HG02642 (cell line): ENCODE results near the gene NDUFA9.

Experiments
- ATAC-seq: cut with Tn5 transposase; IDR thresholded peaks from one replicate; pipeline ENCODE4 v1.9.1; 2021; ENCODE audit warnings: mild to moderate bottlenecking; ENCODE audit not compliant: unreplicated experiment, poor library complexity

NDUFA9 gene

DNA sequence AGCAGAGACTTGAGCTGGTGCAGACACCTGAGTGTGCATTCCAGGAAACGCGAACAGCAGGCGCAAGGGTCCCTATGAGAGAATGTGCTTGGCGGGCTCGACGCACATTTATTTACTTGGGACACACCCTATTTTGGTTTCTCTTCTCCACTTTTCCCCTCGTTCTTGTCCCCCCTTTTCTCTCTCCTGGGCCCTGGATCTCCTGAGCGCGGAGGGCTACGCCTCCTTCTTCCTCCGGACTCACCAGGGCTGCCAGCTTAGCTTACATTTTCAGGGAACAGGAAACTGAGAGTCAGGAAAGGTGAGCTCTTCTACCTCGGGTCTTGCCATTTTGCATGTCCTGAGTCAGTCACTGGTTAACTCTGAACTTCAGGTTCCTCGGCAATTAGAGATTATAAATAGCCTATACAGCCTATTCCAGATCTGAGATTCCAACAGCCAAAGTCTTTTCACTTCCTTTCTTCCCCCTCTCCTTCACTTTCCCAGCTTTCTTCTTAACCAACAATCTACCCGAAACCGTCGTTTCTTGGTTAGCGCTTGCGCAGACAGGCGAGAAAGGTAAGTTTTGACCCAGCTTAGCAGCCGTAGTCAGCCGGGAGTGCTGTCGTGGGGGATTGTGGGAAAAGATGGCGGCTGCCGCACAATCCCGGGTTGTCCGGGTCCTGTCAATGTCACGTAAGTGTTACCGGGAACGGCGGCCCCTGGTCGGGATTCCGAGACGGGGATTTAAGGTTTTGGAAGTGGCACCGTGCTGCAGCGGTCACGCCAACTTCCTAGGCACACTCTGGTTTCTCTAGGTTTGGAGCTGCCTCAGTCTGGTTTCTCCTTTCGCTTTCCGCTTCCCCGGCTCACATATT lies at the start of gene NDUFA9, which contains the start of gene AKAP3:
TSS of gene NDUFA9 (plus strand) at position 614 of the 857 bp plus-strand sequence. CDS start at position 627, 13 bp downstream.
TSS of gene AKAP3 (minus strand) at position 551 of the 857 bp plus-strand sequence. CDS start 10,855 bp downstream, outside the sequence.
- ATAC-seq: peak; percentile 89

- ATAC-seq: no peak
These were observed 45.5 kb upstream of the NDUFA9 start for GRCh38 chr12:4603421-4603820.

DNA sequence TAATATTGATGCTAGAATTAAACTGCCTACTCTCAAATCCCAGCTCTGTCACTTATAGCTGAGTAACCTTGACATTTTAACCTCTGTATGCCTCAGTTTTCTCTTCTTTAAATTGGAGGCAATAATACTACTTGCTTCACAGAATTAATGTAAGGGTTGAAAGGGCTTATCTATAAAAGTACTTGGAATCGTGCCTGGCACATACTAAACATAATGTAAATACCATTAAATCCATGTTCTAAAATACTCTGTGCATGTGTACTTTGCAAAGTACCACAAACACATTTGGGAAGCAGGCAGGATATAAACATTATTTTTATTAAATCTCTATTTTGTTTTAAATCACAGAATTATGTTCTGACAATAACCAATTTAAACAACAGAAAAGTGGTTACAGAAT lies 45.0 kb upstream of the NDUFA9 start:
- no peak for ATAC-seq

- peak; percentile 92 for ATAC-seq
These were observed 44.2 kb upstream of the NDUFA9 start for GRCh38 chr12:4604684-4605193.

GRCh38 chr12:4607056-4607455 lies 41.9 kb upstream of the NDUFA9 start:
- ATAC-seq: no peak

DNA sequence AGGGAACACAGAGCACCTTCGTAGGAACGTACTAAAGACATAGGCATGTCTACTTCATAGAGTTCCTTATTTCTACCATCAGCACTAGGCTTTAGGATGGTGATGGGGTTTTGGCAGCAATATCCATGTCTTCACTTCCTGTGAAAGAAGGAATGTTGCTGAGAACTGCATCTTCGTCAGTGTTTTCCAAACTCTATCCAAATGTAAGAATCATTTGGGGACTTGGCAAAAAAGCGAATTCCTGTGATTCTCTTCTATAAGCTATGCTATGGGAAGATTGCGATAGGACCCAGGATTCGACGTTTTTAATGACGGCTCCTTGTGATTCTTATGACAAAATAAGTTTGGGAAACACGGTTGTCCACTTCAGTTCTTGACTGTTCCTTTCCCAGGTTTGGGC lies 39.8 kb upstream of the NDUFA9 start:
- no peak for ATAC-seq

DNA sequence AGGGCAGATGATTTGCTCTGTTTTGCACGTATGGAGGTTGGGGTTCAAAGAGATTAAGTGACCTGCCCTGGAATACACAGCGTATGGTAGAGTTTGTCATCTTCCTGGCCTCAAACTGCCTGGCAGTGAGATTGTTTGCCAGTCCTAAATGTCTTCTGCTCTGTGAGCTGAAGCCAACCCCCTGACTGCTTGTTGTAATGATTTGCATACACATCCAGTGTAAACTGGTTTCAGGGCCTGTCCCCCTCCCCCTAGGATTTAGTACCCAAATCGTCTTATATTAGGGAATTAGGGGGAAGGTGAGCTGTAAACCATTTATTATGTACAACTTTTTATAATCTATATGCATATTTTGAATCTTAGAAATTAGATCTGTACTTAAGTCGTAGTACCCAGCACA lies 38.4 kb upstream of the NDUFA9 start:
- ATAC-seq: no peak

DNA sequence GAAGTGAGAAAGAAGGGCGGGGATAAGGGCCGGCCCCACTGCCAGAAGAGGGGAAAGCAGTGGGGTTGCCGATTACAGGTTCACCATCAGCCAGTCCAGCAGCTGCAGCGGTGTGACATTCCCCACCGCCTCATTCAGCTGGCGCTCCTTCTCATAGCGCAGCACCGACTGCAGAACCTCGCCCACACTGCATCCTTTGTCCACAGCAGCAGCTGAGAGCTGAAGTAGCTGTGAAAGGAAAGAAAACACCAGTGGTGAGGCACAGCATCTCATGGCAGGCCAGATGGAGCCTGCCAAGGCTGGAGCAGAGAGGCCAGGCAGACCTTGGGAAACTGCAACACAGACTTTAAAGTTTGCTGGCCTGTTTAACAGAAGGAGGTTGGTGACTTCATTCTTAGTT lies 33.2 kb upstream of the NDUFA9 start:
- no peak for ATAC-seq

GRCh38 chr12:4621511-4621910 lies 27.4 kb upstream of the NDUFA9 start:
- no peak for ATAC-seq

DNA sequence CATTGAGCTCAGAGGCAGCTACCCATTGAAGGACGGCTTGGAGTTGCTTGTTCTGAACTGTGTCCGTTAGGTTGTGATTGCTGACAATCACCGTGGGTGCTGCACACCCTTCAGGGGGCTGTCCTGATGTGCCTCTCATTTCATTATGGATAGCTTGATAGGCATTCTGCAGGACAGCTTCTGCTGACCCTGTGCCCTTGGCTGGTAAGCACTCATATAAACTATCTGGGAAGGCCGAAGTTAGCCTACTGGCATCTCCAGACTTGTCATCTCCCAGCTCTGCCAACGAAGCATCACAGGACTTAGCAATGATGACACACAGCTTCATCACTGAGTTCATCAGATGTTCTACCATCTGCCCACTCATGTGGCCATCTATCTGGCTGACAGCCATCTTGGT lies 22.4 kb upstream of the NDUFA9 start:
- no peak for ATAC-seq

GRCh38 chr12:4628406-4628805 lies 20.5 kb upstream of the NDUFA9 start:
- no peak for ATAC-seq

GRCh38 chr12:4630262-4630661 lies 18.7 kb upstream of the NDUFA9 start:
- ATAC-seq: no peak

DNA sequence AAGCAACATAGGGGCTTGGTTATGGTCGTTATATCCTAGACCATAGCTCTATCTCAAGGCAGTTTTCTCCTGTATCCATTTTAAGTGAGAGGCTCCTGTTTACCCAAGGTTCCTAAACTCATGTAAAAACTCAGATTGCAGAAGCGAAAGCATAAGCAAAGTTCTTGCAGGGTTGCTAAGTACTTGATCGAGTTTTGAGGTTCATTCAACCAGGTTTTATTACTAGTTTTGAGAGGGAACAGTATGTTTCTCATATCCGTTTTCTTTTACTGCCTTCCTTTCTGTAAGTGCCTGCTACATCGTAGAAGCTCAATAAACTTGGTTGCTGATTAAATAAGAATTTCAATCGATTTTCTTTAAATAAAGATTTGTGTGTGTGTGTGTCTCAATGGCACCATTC lies 5.2 kb upstream of the NDUFA9 start:
- ATAC-seq: no peak

DNA sequence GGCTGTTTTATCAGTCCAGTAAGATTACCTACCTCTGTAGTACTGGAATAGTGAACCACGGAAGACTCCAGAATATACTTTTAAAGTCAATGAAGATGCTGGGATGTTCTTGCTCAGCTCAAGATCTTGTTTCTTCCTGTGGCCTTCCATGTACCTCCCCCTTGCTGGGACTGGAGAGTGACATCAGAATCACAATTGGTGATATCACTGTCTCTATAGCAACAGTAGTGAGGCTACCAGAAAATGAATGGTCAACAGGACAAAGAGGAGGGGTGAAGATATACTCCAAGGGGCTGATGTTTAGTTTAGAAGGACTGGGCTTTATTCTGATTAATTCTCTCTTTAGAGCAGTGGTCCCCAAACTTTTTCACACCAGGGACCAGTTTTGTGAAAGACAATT lies 3.9 kb upstream of the NDUFA9 start:
- no peak for ATAC-seq

- no peak for ATAC-seq
These were observed 812 bp upstream of the NDUFA9 start for GRCh38 chr12:4648104-4648500.

GRCh38 chr12:4649358-4649661 lies 396 bp downstream of the NDUFA9 start:
- ATAC-seq: no peak

DNA sequence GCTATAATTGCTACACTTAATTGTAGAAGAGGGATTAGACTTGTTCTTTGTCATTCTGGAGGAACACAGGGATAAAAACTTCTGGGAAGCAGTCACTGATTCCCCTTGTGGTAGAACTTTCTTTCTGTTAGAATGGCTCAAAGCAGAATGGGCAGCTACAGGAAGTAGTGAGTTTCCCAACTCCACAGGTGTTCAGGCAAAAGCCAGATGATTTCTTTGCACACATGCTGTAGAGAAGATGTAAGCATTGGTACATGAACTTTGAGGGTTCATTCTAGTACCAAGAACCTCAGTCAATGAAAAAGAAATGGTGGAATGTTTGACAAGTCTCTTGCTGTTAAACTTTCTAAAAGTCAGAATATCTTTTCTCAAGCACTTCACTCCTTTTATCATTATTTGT lies 4.3 kb downstream of the NDUFA9 start:
- ATAC-seq: no peak

- no peak for ATAC-seq
These were observed 4.8 kb downstream of the NDUFA9 start for GRCh38 chr12:4653691-4654090.

DNA sequence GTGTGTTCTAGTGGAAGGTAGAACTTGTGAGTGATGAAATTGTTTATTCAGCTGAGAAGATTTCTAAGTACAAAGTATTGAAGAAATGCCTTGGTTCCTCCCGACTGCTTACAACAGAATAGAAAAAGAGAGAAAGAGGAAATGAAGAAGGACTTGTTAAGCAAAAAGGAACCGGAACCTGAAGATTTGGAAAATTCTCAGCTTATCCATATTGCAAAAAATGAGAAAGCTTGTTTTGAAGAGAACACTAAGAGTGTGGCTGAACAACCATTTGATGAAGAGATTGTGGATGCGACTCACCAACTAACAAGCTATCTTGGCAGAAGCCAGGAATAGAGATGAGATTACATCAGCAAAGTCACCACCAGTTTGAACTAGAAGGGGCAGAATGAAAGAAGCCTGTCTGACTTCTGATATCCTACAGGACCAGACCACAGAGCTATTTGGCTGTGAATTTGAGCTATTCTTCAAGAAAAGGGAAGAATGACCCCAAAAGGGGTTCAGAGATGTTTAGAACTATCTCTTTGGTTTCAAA lies 15.1 kb downstream of the NDUFA9 start:
- ATAC-seq: no peak

DNA sequence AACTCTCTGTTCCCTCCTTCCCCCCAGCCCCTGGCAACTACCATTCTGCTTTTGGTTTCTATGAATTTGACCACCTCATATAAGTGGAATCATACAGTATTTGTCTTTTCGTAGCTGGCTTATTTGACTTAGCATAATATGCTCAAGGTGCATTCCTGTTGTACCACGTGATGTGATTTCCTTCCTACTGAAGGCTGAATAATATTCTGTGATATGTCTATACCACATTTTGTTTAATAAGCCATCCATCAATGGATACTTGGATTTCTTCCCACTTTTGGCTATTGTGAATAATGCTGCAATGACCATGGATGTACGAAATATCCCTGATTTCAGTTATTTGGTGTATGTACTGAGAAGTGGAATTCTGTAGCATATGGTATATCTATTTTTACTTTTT lies 16.3 kb downstream of the NDUFA9 start:
- ATAC-seq: no peak

DNA sequence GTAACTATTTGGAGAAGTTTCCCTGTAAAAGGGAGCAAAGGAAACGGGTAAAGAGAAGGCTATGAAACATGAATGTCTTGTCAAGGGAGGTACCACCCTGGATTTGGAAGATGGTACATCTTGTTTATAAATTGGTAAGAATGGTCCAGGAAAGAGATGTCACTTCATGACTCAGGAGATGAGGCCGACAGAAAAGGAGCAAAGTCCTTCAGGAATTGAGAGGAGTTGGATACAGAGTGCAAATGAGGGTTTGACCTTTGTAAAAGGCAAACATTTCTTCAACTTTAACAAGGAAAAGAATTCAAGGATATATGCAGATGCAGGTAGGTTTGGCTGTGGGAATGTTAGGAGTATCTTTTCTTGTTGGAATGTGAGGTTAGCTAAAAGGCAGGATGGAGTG lies 30.8 kb downstream of the NDUFA9 start:
- ATAC-seq: no peak

DNA sequence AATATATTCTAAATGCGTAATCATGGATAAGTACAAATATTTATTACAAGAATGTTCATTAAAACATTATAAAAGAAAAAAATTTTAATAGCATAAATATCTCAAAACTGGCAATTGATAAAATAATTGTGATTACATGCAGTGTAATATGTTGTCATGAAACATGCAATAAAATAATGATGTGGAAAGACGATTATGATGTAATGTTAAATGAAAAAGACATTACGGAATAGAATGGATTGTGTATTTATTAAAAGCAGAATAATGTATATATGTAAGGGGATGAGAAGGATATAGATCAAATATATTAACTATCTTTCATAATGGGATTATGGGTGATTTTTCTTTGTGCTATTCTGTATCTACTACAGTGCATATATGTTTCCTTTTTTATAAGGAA lies 32.8 kb downstream of the NDUFA9 start:
- ATAC-seq: no peak
